MG63 (cell line): ENCODE data around the gene SHISA9. TPM values are rescaled to one million over a fixed set of nuclear protein-coding genes. Genes with fewer than 3 reads are reported as not detected.
A peak's percentile ranks its signal among the peaks of the same experiment; 100 is the strongest.
"Not testable (repeated sequence)": the region's sequence is repeated elsewhere in the genome, so short reads cannot be mapped to it uniquely, and the experiment has no call there.

ENCODE experiments used
- DNase-seq: peaks from one replicate; pipeline ENCODE4 v3.0.0-alpha.2; 2020
- H3K27me3 ChIP-seq: fragments of 250-450 bp; sonication (Bioruptor Pico); 2 replicates; pipeline ENCODE4 v1.5.1; 2020; ENCODE audit warnings: mild to moderate bottlenecking, moderate library complexity
- H3K36me3 ChIP-seq: fragments of 250-450 bp; sonication (Bioruptor Pico); 2 replicates; pipeline ENCODE4 v1.5.1; 2020; ENCODE audit warnings: mild to moderate bottlenecking, moderate library complexity
- H3K4me3 ChIP-seq: fragments of 250-450 bp; sonication (Bioruptor Pico); 2 replicates; pipeline ENCODE4 v1.5.1; 2020; ENCODE audit warnings: mild to moderate bottlenecking, moderate library complexity
- H3K9me3 ChIP-seq: fragments of 250-450 bp; sonication (Bioruptor Pico); 2 replicates; pipeline ENCODE4 v1.5.1; 2020; ENCODE audit warnings: mild to moderate bottlenecking, moderate library complexity
- total RNA-seq: library from RNA; depleted of rRNA; stranded (reverse); fragments of >200 nt; shearing (Covaris generic); gene quantifications from 2 replicates; pipeline ENCODE4 v1.2.3, GENCODE V29; 2014; ENCODE audit warnings: low replicate concordance; rRNA removed

SHISA9 gene
- total RNA-seq: not detected in 2 replicates

GRCh38 chr16:12901597-12902461, at the start of gene SHISA9:
TSS of gene SHISA9 (plus strand) at chr16:12901598.
- no peaks in the 10 kb centered on the region for H3K9me3 ChIP-seq
- peak; percentile 18 for DNase-seq
- H3K4me3 ChIP-seq: no peak within 1 kb of the TSS
- no peaks in the 10 kb centered on the region for H3K36me3 ChIP-seq
- H3K27me3 ChIP-seq: peaks cover 63% of the 10 kb centered on the region

- Histone ChIP-seq H3K9me3 (no peaks in the 10 kb centered on the region), H3K36me3 (no peaks in the 10 kb centered on the region), H3K4me3 (no peak overlapping the region), H3K27me3 (no peaks in the 10 kb centered on the region)
- no peak for DNase-seq
Measured at GRCh38 chr16:12853972-12854371, 47.4 kb upstream of the SHISA9 start.

GRCh38 chr16:12857435-12857834, 44.0 kb upstream of the SHISA9 start:
- DNase-seq, H3K36me3 ChIP-seq, H3K9me3 ChIP-seq, H3K27me3 ChIP-seq, H3K4me3 ChIP-seq: not testable (repeated sequence)

DNA sequence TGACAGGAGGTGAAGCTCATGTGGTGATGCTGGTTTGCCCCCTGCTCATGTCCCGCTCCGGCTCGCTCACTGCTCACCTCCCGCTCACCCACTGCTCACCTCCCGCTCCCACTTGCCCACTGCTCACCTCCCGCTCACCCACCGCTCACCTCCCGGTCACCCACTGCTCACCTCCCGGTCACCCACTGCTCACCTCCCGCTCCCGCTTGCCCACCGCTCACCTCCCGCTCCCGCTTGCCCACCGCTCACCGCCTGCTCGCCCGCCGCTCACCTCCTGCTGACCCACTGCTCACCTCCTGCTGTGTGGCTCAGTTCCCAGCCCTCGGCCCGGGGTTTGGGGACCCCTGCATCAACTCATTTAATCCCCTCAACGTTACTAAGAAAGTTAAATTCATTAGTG, 39.1 kb upstream of the SHISA9 start:
- no peak for DNase-seq
- Histone ChIP-seq H3K9me3 (no peaks in the 10 kb centered on the region), H3K27me3 (peaks cover 3% of the 10 kb centered on the region; the same call in 1 of the 2 replicates), H3K4me3 (no peak overlapping the region), H3K36me3 (no peaks in the 10 kb centered on the region)

GRCh38 chr16:12862941-12863340, 38.5 kb upstream of the SHISA9 start:
- H3K36me3 ChIP-seq: no peaks in the 10 kb centered on the region
- DNase-seq: no peak
- H3K27me3 ChIP-seq: peaks cover 3% of the 10 kb centered on the region; the same call in 1 of the 2 replicates
- no peak overlapping the region for H3K4me3 ChIP-seq
- no peaks in the 10 kb centered on the region for H3K9me3 ChIP-seq

DNA sequence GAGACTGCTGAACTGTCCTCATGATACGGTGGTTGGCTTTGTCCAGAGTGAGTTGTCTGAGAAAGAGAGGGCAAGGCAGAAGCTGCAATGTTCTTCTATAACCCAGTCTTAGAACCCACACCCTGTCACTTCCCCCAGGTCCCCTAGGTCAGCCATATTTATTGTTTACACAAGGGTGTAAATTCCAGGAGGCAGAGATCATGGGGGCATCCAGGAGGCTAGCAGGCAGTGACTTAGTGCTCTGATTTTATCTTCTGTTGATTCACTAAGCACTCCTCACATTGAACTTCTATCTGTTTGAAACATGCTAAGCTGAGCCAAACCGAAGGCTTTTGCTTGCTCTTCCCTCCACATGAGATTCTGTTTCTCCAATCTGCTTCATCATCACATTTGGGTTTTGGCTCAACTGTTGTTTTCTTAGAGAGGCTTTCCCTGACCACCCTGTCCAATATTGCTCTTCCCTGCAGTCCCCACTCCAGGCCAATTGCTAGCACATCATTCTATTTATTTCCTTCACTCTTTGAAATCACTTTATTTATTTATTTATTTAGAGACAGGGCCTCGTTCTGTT, 34.3 kb upstream of the SHISA9 start:
- Histone ChIP-seq H3K27me3 (peaks cover 3% of the 10 kb centered on the region; the same call in 1 of the 2 replicates), H3K9me3 (no peaks in the 10 kb centered on the region), H3K36me3 (no peaks in the 10 kb centered on the region), H3K4me3 (no peak overlapping the region)
- no peak for DNase-seq

DNA sequence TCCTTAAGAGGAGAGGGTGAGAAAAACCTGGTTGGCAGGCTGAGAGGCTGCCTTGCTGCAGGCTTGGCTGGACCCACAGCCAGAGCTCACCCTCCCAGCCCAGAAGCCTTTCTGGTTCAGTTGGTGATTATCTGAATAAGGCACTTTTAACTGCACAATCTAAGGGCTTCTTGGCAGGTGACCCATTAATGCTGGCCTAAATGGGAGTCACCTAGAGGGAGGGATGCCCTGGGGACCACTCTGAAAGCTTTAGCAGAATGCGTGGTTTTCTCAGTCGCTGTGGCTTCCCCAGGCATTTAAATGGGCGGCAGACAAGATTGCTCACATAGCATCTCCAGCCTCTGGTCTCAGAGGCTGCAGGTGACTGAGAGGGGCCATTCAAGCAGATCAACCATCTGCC, 33.2 kb upstream of the SHISA9 start:
- DNase-seq: no peak
- Histone ChIP-seq H3K4me3 (no peak overlapping the region), H3K27me3 (peaks cover 3% of the 10 kb centered on the region; the same call in 1 of the 2 replicates), H3K9me3 (no peaks in the 10 kb centered on the region), H3K36me3 (no peaks in the 10 kb centered on the region)

DNA sequence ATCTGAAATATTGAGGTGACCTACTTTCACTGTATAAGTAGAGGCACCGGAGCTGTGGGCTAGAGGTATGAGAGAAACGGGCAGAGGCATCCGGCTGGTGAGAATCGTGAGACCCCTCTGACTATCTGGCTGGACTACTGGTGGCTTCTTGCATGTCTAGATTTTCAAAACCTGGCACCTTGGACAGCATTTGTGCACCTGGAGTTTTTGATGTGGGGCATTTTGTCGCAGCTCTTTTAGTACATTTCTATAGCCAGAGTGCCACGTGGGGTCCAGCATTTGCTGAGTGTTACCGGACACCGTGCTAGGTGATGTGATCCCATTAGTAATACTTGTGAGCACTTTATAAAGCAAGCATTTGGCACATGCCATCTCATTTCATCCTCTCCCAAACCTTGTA, 32.6 kb upstream of the SHISA9 start:
- peaks cover 3% of the 10 kb centered on the region; the same call in 1 of the 2 replicates for H3K27me3 ChIP-seq
- no peaks in the 10 kb centered on the region for H3K36me3 ChIP-seq
- no peaks in the 10 kb centered on the region for H3K9me3 ChIP-seq
- DNase-seq: no peak
- no peak overlapping the region for H3K4me3 ChIP-seq

DNA sequence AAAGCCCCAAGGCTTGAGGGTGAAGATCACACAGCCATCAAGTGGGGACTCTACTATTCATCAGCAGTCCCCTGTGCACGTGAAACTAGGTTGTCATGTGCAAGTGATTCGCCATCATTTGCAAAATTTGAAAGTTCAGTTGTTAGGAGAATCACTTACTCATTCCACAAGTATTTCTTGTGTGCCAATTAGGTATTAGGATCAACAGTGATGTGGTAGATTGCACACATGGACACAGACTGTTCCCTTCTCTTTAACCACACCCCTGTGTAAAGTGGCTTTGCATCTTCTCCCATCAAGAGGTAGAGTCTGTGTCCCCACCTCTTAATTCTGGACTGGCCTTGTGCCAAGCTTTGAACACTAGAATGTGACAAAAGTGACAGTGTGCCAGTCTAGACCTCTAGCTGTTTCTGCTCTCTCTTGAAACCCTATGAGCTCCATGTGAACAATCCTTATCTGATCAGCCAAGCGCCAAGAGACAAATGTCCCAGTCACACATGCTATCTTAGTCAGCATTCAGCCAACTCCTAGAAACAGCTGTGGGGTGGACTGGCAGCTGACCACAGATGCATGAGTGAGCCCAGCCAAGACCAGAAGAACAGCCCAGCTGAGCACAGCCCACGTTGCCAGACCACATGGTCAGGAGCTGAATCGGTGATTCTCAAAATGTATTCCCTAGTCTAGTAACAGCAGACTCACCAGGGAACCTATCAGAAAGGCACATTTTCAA, 31.5 kb upstream of the SHISA9 start:
- Histone ChIP-seq H3K4me3 (no peak overlapping the region), H3K27me3 (peaks cover 3% of the 10 kb centered on the region; the same call in 1 of the 2 replicates), H3K9me3 (no peaks in the 10 kb centered on the region), H3K36me3 (no peaks in the 10 kb centered on the region)
- DNase-seq: peak; percentile 7

- Histone ChIP-seq H3K4me3 (no peak overlapping the region), H3K9me3 (no peaks in the 10 kb centered on the region), H3K27me3 (no peaks in the 10 kb centered on the region; the same call in 1 of the 2 replicates), H3K36me3 (no peaks in the 10 kb centered on the region)
- DNase-seq: no peak
Measured at GRCh38 chr16:12871784-12872183, 29.6 kb upstream of the SHISA9 start.

DNA sequence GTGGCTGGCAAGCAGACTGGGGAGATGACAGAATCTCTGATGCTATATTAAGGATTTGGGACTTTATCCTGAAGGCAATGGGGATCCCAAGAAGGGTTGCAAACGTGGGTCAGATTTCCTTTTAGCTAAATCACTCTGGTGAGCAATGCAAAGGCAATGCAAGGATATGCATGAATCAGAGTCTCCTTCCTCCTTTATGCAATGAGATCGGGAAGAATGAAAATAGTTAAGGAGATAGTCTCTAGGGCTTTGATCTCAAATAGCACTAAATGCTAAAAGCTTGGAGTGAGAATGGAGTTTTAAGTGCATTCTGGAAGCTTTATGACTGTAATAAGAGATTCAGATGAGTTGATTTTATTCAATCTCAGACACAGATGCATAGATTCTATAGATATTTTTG, 27.2 kb upstream of the SHISA9 start:
- DNase-seq: peak; percentile 10
- H3K9me3 ChIP-seq: no peaks in the 10 kb centered on the region
- H3K36me3 ChIP-seq: no peaks in the 10 kb centered on the region
- H3K4me3 ChIP-seq: no peak overlapping the region
- H3K27me3 ChIP-seq: no peaks in the 10 kb centered on the region

DNA sequence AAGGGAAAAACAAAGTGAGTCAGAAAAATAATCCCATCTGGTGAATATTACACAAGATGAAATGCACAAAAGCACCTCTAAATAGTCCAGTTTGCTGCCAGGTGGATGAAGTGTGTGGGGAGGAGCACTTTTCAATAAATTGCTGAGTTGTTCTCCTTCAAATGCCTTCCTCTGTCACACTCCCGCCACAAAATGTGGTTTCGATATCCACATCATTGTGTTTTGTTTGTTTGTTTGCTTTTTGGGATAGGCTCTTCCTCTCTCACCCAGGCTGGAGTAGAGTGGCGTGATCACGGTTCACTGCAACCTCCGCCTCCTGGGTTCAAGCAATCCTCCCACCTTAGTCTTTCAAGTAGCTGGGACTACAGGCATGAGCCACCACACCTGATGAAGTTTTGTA, 24.6 kb upstream of the SHISA9 start:
- Histone ChIP-seq H3K27me3 (no peaks in the 10 kb centered on the region), H3K9me3 (no peaks in the 10 kb centered on the region), H3K36me3 (no peaks in the 10 kb centered on the region), H3K4me3 (no peak overlapping the region)
- DNase-seq: no peak

GRCh38 chr16:12878973-12879372, 22.4 kb upstream of the SHISA9 start:
- no peaks in the 10 kb centered on the region for H3K36me3 ChIP-seq
- H3K27me3 ChIP-seq: no peaks in the 10 kb centered on the region
- no peak overlapping the region for H3K4me3 ChIP-seq
- DNase-seq: no peak
- H3K9me3 ChIP-seq: no peaks in the 10 kb centered on the region

- DNase-seq: no peak
- no peaks in the 10 kb centered on the region for H3K27me3 ChIP-seq
- H3K4me3 ChIP-seq: no peak overlapping the region
- no peaks in the 10 kb centered on the region for H3K36me3 ChIP-seq
- no peaks in the 10 kb centered on the region for H3K9me3 ChIP-seq
Measured at GRCh38 chr16:12879812-12880211, 21.6 kb upstream of the SHISA9 start.

- no peaks in the 10 kb centered on the region for H3K27me3 ChIP-seq
- no peaks in the 10 kb centered on the region for H3K9me3 ChIP-seq
Measured at GRCh38 chr16:12881182-12881581, 20.2 kb upstream of the SHISA9 start.

GRCh38 chr16:12881740-12882139, 19.7 kb upstream of the SHISA9 start:
- Histone ChIP-seq H3K4me3 (no peak overlapping the region), H3K27me3 (no peaks in the 10 kb centered on the region), H3K9me3 (no peaks in the 10 kb centered on the region), H3K36me3 (no peaks in the 10 kb centered on the region)
- no peak for DNase-seq

More at GRCh38 chr16:12881182-12881581, 20.2 kb upstream of the SHISA9 start:
- Histone ChIP-seq H3K4me3 (no peak overlapping the region), H3K36me3 (no peaks in the 10 kb centered on the region)
- DNase-seq: no peak

- no peak for DNase-seq
- H3K36me3 ChIP-seq: no peaks in the 10 kb centered on the region
- no peaks in the 10 kb centered on the region for H3K27me3 ChIP-seq
- no peaks in the 10 kb centered on the region for H3K9me3 ChIP-seq
- H3K4me3 ChIP-seq: no peak overlapping the region
Measured at GRCh38 chr16:12885742-12886141, 15.7 kb upstream of the SHISA9 start.
